NCI-H1694 treated with DMSO at 0.1 percent for 48 hours (cell line): ENCODE measurements around the gene CTSA.
"Not testable (repeated sequence)": the region's sequence is repeated elsewhere in the genome, so short reads cannot be mapped to it uniquely, and the experiment has no call there.

Experiments
- DNase-seq: peaks from one replicate; lab custom pipeline; 2025; lab: John Stamatoyannopoulos, UW

CTSA gene

DNA sequence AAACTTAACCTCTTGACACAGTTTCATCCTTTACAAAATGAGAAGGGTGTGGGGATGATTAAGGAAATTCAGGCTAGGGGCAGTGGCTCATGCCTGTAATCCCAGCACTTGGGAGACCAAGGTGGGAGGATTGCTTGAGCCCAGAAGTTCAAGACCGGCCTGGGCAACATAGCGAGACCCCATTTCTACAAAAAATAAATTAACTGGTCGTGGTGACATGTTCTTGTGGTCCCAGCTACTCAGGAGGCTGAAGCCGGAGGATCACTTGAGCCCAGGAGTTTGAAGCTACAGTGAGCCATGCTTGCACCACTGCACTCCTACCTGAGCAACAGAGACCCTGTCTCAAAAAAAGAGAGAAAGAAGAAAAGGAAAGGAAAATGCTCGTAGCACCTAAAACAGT lies 24.7 kb upstream of the CTSA start:
- DNase-seq: no peak

DNA sequence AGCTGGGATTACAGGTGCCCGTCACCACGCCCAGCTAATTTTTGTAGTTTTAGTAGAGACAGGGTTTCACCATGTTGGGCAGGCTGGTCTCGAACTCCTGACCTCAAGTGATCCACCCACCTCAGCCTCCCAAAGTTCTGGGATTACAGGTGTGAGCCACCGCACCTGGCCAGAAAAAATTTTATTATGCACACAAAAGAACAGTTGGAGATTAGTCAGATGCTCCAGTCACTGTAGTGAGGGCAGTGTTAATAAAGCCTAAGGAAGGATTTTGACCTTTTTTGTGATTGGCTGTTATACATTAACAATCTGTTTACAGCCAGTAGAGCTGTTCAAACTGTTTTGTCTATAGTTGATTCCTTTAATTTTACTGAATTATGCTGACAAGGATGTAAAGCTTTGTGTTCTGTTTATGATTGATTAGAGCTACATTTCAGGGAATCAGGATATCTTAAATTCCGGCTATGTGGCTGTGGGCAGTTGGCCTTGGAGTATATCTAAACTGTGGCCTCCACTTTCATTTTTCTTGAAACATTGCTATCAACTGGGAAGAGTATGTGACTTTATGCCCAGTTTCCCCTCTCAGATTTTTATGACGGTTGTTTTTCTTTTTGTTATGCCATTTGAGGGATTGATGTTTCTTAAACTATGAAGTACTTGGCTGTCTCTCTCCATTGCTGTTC lies 23.9 kb upstream of the CTSA start:
- no peak for DNase-seq

DNA sequence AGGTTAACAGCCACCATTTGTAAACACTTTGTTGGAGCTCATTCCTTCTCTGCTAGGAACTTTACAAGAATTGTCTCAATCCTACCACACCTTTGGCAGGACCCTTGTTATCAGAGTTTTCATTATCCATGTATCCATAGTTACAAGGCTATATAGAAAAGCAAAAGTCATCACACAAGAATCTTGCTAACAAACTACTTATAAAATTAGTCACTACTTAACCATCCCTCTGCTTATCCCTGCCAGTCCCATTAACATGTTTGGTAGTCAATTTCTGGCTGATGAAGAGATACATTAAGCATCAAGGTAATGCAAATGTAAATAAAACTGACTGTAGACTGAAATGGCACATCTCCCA lies 23.3 kb upstream of the CTSA start:
- DNase-seq: no peak

- DNase-seq: no peak
These were observed 18.5 kb upstream of the CTSA start for GRCh38 chr20:45872626-45873025.

GRCh38 chr20:45873409-45874103 lies 17.6 kb upstream of the CTSA start:
- no peak for DNase-seq

DNA sequence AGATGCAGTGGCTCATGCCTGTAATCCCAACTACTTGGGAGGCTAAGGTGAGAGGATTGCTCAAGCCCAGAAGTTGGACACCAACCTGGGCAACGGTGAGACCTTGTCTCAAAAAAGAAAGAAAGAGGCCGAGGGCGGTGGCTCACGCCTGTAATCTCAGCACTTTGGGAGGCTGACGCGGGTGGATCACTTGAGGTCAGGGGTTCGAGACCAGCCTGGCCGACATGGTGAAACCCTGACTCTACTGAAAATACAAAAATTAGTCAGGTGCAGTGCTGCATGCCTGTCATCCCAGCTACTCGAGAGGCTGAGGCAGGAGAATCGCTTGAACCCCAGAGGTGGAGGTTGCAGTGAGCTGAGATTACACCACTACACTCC lies 17.0 kb upstream of the CTSA start:
- not testable (repeated sequence) for DNase-seq

DNA sequence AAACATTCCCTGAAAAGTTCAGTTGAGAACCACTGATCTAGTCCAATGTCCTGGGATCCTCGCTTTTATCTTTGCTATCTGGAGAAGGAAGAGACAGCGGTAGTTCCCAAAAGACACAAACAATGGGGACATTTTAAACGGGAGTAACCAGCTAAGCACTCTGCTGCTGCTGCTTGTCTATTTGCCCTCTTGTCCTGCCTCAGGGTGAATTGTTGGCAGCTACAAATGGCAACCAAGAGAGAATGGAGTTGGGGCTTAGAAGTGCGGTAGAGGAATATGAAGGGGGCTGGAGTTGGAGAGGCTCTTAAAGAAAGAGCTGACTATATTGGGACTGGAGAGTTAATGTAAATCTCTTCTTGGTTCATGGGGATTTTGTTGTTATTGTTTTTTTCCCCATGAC lies 16.6 kb upstream of the CTSA start:
- no peak for DNase-seq

- no peak for DNase-seq
These were observed 12.9 kb upstream of the CTSA start for GRCh38 chr20:45878076-45878761.

DNA sequence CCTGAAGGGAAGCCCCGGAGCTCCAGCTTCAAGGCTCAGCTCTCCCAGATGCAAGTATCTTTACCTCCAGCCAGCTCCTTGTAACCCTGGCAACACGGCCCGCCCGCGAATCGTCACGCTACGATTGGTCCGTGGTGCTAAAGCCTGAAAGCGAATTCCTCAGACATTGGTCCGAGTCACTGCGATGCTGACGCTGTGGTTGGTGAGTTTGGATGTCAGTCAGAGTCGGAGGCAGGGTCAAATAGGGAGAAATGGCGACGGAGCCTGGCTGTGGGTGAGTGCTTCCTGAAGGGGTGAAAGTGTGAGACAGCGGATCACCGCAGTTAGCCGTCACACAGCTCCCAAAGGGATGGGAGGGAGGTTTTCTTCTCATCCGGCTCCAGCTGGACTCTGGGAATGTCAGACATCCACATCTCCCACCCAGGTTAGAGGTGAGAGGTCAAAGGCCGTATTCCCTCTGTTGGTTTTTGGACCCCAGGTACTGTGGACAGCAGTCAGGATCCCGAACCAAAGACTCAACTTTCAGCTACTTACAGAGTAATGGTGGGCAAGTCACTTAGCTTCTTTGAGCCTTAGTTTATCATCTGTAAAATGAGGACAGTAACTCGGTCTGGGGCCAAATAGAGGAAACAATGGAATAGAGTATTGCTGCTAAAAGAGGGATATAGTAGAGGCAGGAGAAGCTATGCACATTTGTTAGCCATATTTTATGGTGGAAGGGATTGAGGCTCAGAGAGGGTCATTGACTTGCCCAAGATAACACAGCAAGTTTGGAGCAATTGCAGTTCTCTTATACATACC lies 9.9 kb upstream of the CTSA start, which contains the start of gene ZSWIM1:
TSS of gene ZSWIM1 (plus strand) at position 240 of the 801 bp plus-strand sequence. CDS start 1,366 bp downstream, outside the sequence.
- peak; percentile 94 for DNase-seq

DNA sequence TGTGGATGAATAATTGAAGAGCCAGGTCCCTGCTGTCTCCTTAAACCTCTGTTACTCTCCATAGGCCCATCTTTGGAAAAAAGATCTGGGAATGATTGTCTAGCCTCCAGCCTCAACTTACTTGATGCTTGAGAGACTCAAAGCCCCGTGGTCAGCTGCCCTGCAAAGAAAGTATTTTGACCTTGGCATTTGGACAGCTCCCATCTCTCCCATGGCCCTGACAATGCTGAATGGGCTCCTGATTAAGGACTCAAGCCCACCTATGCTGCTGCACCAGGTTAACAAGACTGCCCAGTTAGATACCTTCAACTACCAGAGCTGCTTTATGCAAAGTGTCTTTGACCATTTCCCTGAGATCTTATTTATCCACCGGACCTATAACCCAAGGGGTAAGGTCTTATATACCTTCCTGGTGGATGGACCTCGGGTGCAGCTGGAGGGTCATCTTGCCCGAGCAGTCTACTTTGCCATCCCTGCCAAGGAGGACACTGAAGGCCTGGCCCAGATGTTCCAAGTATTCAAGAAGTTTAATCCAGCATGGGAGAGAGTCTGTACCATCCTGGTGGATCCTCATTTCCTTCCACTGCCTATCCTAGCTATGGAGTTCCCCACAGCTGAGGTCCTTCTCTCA lies 8.6 kb upstream of the CTSA start:
- no peak for DNase-seq

DNA sequence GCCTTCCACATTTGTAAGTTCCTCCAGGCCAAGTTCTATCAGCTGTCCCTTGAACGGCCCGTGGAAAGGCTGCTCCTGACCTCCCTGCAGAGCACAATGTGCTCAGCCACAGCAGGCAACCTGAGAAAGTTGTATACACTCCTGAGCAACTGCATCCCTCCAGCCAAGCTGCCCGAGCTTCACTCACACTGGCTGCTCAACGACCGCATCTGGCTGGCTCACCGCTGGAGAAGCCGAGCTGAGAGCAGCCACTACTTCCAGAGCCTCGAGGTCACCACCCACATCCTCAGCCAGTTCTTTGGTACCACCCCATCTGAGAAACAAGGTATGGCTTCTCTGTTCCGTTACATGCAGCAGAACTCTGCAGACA lies 8.1 kb upstream of the CTSA start:
- DNase-seq: no peak

- no peak for DNase-seq
These were observed 4.4 kb upstream of the CTSA start for GRCh38 chr20:45886590-45887345.

- DNase-seq: no peak
These were observed 3.8 kb upstream of the CTSA start, which contains the start of gene SPATA25 for GRCh38 chr20:45887346-45887715. TSS of gene SPATA25 (minus strand) at chr20:45887622. CDS start at chr20:45887590, 32 bp downstream.

DNA sequence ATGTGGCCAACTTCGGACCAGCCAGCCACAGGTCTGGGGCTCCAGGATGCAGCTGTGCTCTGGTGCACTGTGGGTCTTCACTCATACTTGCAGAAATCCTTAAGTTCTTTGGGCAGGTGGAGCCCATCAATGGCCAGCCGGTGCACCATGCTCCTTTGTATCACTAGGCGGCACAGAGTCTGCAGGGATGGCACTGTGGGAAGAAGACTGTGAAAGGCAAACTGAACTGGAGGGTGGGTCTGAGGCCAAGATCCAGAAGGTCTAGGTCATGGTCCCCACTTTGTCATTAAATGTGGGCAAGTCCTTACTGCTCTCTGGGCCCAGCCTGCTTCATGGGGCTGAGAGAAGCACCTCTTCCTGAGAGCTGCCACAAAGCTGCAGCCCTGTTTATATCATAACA lies 2.5 kb upstream of the CTSA start:
- no peak for DNase-seq

DNA sequence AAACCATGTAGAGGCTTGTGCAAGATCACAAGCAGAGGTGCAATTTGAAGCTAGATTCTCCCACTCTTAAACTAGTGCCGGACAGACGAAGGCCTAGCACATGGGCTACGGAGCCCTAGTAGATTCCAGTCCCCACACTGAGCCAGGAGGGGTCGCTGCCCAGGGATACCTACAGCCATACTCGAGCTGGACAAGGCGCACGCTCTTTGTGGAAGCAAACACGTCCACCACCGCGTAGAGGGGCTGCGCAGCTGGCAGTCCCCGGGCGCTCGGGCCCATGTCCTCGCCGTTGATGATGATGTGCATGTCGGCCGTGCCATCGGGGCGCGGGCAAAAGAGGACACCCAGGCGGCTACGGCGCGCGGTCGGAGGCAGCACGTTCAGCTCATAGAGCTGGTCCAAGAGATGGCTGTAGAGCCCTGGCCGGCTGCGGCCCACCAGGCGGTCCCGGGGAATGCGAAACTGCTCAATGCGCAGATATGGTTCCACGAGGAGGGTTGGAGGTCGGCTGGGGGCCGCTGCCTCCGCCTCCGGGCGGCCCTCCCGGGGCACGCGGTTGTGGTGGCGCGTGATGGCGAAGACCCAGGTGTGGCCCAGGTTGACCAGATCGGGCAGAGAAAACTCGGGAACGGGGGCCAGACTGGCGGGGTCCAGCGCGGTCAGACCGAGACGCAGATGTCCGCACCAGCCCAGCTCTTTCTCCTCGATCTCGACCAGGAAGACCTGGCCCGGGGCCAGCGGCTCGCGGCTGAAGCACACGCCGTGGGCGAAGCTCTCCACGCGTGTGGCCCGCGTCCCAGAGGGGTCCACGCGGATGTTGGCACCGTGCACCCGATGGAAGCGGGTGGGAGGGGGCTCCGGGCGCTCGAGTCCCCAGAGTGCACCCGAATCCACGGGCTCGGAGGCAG lies 804 bp upstream of the CTSA start:
- DNase-seq: peak; percentile 1

DNA sequence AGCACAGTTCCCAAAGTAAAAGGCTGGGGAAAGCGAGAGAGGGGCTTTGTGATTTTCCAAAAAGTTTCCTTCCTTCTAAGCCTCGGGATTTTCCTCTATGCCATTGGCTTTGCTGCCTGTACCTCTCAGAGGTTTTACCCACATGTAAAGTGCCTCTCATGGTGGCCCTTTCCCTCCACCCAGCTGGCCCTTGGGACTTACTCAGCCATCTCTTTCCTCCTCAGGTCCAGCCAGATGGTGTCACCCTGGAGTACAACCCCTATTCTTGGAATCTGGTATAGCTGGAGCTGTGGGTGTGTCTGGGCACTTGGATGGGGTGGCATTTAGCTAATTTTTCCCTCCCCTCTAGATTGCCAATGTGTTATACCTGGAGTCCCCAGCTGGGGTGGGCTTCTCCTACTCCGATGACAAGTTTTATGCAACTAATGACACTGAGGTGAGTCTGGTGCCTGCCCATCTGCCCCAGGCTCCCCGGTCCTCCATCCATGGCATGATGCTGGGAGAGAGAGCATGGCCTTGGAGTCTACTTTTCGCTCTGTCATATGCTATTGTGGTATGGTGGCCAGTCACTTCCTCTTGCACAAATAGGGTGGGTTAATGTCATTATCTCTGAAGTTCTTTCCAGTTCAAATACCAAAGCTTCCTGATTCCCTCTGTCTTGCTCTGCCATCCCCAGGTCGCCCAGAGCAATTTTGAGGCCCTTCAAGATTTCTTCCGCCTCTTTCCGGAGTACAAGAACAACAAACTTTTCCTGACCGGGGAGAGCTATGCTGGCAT lies 1.1 kb downstream of the CTSA start:
- no peak for DNase-seq

GRCh38 chr20:45892828-45893500 lies 1.8 kb downstream of the CTSA start:
- DNase-seq: no peak

- DNase-seq: no peak
These were observed 2.7 kb downstream of the CTSA start for GRCh38 chr20:45893831-45894230.

DNA sequence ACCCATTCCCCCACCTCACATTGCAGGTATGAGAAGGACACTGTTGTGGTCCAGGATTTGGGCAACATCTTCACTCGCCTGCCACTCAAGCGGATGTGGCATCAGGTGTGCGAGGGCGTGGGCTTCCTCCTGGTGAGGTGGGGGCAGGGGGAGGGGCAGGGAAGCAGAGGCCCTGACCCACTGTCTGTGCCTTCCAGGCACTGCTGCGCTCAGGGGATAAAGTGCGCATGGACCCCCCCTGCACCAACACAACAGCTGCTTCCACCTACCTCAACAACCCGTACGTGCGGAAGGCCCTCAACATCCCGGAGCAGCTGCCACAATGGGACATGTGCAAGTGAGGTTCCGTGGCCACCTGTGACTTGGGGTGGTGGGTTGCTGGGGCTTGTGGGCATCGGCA lies 3.7 kb downstream of the CTSA start:
- DNase-seq: no peak
